Left cardiac atrium (tissue), 4 donors: ENCODE data around the gene EEIG1. TPM values are rescaled to one million over a fixed set of nuclear protein-coding genes. Genes with fewer than 3 reads are reported as not detected.

ENCODE experiments used
- ATAC-seq, 2 donors: fragments of 200-7000 bp; cut with Tn5 transposase; one replicate each; pipeline ENCODE4 v1.9.1; 2020; ENCODE audit warnings: mild to moderate bottlenecking in 2 of 2, moderate library complexity in 2 of 2
- DNase-seq: peaks from one replicate; pipeline ENCODE4 v3.0.0-alpha.2; 2020
- intact Hi-C, 2 donors: fragments of 100-400 bp; cut with DNase I; formaldehyde crosslinking; loops; one replicate each; pipeline versions ENCODE4 v1.14.1 to v1.15.1; 2022 to 2023
- total RNA-seq, 2 donors: library from RNA; stranded (reverse); fragmentation: NEBNext Ultra II Directional; extraction: Animal tissue kit (Norgen Biotek cat#: 25700); gene quantifications; one replicate each; pipeline ENCODE4 v1.2.1, GENCODE V29; 2021
- donor health status: DM: no; HTN: yes; CAD: no.
- donor health status: DM: no; HTN: yes; CAD: no; lungs with severe emphysema.
- donor health status: DM: yes; HTN: yes; CAD: no.
- donor health status: Dilated cardiomyopathy.

Gene EEIG1
- total RNA-seq, 2 donors from 2014 or later, result 24.9 to 27.3 TPM

- intact Hi-C loops, result no loop called here
- DNase-seq, result no peak
- peak; percentile 39 to 90 for ATAC-seq
Observed at GRCh38 chr9:128002959-128003358, 22.2 kb upstream of the EEIG1 start.

GRCh38 chr9:128001779-128002298 is 21.1 kb upstream of the EEIG1 start:
- DNase-seq (no peak), ATAC-seq (no peak)
- intact Hi-C loops, result no loop called here

GRCh38 chr9:128001151-128001778 is 20.5 kb upstream of the EEIG1 start:
- intact Hi-C loops, result no loop called here
- DNase-seq (no peak), ATAC-seq (no peak)

- ATAC-seq (no peak), DNase-seq (no peak)
- intact Hi-C loops, result no loop called here
Observed at GRCh38 chr9:127999461-127999860, 18.7 kb upstream of the EEIG1 start.

GRCh38 chr9:127993721-127994120 is 12.9 kb upstream of the EEIG1 start:
- DNase-seq, result no peak
- intact Hi-C loops, result no loop called here
- ATAC-seq, result no peak

- ATAC-seq, result no peak
- intact Hi-C loops, result no loop called here
- DNase-seq, result no peak
Observed at GRCh38 chr9:127991757-127992274, 11.0 kb upstream of the EEIG1 start.

GRCh38 chr9:127991017-127991756 is 10.4 kb upstream of the EEIG1 start:
- ATAC-seq (peak; percentile 36 to 51), DNase-seq (no peak)
- intact Hi-C loops, result no loop called here

GRCh38 chr9:127990554-127990953 is 9.8 kb upstream of the EEIG1 start:
- ATAC-seq (no peak), DNase-seq (no peak)
- intact Hi-C loops, result no loop called here

GRCh38 chr9:127989094-127989493 is 8.3 kb upstream of the EEIG1 start:
- DNase-seq, result no peak

GRCh38 chr9:127987103-127987614 is 6.4 kb upstream of the EEIG1 start:
- ATAC-seq, result peak; percentile 72 to 80
- intact Hi-C loops, result no loop called here
- DNase-seq, result no peak

More at GRCh38 chr9:127989094-127989493, 8.3 kb upstream of the EEIG1 start:
- intact Hi-C loops, result no loop called here
- no peak for ATAC-seq

GRCh38 chr9:127985011-127985410 is 4.2 kb upstream of the EEIG1 start:
- ATAC-seq (no peak), DNase-seq (no peak)
- intact Hi-C loops, result no loop called here

GRCh38 chr9:127983847-127984289 is 3.1 kb upstream of the EEIG1 start:
- DNase-seq, result no peak
- intact Hi-C loops, result no loop called here

GRCh38 chr9:127982912-127983311 is 2.1 kb upstream of the EEIG1 start:
- no peak for ATAC-seq
- intact Hi-C loops, result no loop called here
- DNase-seq, result no peak

More at GRCh38 chr9:127983847-127984289, 3.1 kb upstream of the EEIG1 start:
- no peak for ATAC-seq

- no peak for ATAC-seq
- no peak for DNase-seq
- intact Hi-C loops, result no loop called here
Observed at GRCh38 chr9:127981559-127982121, 851 bp upstream of the EEIG1 start.

GRCh38 chr9:127980060-127980705 is 606 bp downstream of the EEIG1 start:
- intact Hi-C loops, result no loop called here
- peak; percentile 15 to 20 for ATAC-seq

GRCh38 chr9:127979333-127980059 is 1.3 kb downstream of the EEIG1 start:
- intact Hi-C loops, result no loop called here
- peak; percentile 67 for DNase-seq
- peak; percentile 2 to 4 for ATAC-seq

More at GRCh38 chr9:127980060-127980705, 606 bp downstream of the EEIG1 start:
- peak; percentile 60 for DNase-seq

GRCh38 chr9:127979015-127979332 is 1.8 kb downstream of the EEIG1 start:
- DNase-seq (no peak), ATAC-seq (no peak)
- intact Hi-C loops, result no loop called here

GRCh38 chr9:127977884-127978647 is 2.7 kb downstream of the EEIG1 start:
- intact Hi-C loops, result no loop called here
- DNase-seq (peak; percentile 81), ATAC-seq (peak; percentile 7 to 60)
